HL-60/S4 (cell line): Measurements from ENCODE around the gene PHF12.

Experiments used
- in situ Hi-C: fragments of 300-500 bp; cut with MboI; formaldehyde crosslinking; loops from 2 replicates; pipeline ENCODE4 v1.14.3; 2022; ENCODE audit warnings: low sequenced_read_pairs

Gene PHF12

GRCh38 chr17:28864991-28865849 is 86.1 kb downstream of the PHF12 start:
- in situ Hi-C loops: no loop called here

- in situ Hi-C loops: no loop called here
Measured at GRCh38 chr17:28863953-28864352, 87.4 kb downstream of the PHF12 start.

- in situ Hi-C loops: no loop called here
Measured at GRCh38 chr17:28862561-28862960, 88.8 kb downstream of the PHF12 start.

- in situ Hi-C loops: no loop called here
Measured at GRCh38 chr17:28861393-28862203, 89.7 kb downstream of the PHF12 start.

GRCh38 chr17:28860363-28860808 is 90.9 kb downstream of the PHF12 start:
- in situ Hi-C loops: no loop called here

- in situ Hi-C loops: no loop called here
Measured at GRCh38 chr17:28858801-28859355, 92.4 kb downstream of the PHF12 start.

- in situ Hi-C loops: no loop called here
Measured at GRCh38 chr17:28857905-28858800, 93.2 kb downstream of the PHF12 start.

GRCh38 chr17:28856028-28856574 is 95.2 kb downstream of the PHF12 start:
- in situ Hi-C loops: no loop called here

GRCh38 chr17:28855336-28855679 is 96.0 kb downstream of the PHF12 start:
- in situ Hi-C loops: no loop called here
